Activated T-helper 1 cell treated with Interleukin-2 at 50 U/mL for 16 hours (primary cell): Measurements from ENCODE around the gene TMEM184C.

Experiments
- DNase-seq: peaks from one replicate; pipeline ENCODE4 v3.0.0-alpha.2; 2020; ENCODE audit warnings: low read depth

Gene TMEM184C

DNA sequence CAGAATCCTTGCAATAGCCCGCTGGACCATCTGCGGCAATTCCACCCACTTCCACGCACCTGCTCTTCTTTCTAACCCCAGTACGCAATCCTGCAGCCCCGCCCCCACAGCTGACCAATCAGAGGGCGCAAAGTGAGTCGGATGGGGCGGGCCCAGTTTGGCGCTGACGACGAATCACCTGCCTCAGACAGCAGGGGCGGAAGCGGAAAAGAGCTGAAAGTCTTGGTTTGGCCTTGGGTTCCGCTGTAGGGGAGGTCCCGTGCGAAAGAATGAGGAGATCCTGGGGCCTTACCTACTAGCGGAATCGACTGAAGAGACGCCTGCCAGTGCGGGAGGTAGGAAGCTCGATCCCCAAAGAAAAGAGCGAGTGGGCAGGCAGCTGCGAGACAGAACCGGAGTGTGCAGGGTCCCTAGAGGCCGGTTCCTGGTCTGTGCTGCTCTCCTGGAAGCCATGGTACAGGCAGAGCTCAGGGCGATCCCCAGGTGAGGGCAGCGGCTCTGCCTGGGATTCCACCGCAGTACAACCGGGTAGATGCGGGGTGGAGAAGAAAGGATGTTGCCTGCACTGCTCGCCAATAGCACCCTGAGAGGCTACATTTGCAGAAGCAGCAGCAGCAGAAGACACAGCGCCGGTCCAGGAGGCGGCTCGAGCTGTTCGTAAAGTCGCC lies at the start of gene TMEM184C:
TSS of gene TMEM184C (plus strand) at position 225 of the 668 bp plus-strand sequence. CDS start 560 bp downstream, outside the sequence.
- DNase-seq: peak; percentile 97

DNA sequence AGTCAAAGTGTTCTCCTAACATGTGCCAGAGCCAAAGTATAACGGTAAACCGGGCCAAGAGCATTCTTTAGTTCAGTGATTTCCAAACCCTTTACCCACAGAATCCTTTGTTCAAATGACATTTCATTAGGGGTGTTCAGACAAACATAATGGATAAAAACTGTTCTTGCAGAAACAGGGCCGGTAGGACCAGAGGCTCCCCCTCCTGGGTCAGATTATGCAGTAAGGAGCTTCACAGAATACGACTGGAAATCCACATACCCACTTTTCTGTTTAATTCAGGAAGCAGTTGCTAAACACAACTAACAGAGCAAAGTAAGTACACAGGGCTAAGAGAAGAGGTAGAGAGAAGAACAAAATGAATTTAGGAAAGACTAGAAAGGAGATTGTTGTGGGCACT lies 46.6 kb upstream of the TMEM184C start:
- DNase-seq: no peak

DNA sequence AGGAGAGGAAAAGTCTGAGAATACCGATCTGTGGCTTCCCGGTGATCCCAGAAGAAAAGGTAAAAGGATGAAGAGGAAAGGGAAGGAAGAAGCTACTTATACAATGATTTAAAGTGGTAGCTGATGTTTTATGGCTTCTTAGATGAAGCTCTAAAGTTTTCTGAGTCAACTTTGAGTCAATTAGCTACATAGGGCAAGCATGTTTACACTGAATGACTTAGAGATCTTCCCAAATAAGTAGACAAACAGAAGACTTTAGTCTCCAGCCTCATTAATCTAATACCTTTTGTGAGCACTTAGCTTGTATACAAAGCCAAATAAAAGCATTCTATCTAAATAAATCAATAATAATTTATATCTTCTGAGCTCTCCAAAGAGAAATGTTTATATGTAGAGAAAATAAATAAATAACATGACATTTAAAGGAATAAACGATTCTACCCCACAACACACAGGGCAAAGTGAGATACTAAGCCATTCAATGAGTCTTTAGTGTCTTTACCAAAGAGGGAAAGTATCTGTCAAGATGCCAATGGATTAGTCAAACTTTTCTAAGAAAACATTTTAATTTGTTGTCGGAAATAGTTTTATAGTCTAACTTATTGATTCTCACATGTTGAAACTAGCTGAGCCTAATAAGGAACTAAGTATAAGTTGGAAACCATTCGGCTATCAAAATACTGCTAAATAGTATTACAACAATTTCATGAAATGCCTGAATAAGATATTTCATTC lies 46.0 kb upstream of the TMEM184C start:
- no peak for DNase-seq

DNA sequence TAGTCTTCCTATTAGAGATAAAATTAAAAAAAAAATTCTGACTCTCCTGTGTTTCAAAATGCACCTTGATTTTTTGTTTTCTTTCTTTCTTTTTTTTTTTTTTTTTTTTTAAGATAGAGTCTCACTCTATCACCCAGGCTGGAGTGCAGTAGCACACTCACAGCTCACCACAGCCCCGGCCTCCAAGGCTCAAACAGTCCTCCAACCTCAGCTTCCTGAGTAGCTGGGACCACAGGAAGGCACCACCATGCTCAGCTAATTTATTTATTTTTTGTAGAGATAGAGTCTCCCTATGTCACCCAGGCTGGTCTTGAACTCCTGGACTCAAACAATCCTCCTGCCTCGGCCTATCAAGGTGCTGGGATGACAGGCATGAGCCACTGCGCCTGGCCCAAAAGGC lies 41.1 kb upstream of the TMEM184C start:
- DNase-seq: no peak

DNA sequence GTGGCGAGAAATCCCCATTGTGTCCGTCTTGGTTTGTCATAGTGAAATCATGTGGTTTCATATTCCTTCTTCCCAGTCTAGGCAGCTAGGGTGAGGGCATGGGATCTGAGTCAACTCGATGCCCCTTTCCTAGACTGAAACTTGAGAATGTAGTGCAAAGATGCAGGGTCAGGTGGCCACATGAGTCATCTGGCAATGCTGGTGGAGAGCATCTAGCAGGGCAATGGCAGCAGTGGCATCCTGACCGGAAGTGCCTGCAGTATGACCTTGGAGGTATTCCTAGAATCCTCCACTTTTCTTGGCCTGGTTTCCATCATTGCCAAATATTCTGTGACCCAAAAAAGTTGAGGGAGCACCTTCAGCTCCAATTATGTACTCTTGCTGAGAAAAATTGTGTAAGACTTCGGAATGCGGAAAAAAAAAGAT lies 39.1 kb upstream of the TMEM184C start:
- no peak for DNase-seq

DNA sequence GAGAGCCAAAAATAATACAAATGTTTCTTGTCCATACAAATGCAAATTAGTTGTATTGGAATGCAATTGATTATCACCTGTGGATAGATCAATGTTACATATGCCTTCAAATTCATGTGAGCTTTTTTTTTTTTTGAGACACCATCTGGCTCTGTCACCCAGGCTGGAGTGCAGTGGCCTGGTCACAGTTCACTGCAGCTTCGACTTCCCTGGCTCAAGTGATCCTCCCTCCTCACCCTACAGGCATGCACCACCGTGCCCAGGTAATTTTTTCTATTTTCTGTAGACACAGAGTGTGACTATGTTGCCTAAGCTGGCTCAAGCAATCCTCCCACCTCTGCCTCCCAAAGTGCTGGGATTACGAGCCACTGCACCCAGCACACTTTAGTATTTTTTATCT lies 38.6 kb upstream of the TMEM184C start:
- no peak for DNase-seq

DNA sequence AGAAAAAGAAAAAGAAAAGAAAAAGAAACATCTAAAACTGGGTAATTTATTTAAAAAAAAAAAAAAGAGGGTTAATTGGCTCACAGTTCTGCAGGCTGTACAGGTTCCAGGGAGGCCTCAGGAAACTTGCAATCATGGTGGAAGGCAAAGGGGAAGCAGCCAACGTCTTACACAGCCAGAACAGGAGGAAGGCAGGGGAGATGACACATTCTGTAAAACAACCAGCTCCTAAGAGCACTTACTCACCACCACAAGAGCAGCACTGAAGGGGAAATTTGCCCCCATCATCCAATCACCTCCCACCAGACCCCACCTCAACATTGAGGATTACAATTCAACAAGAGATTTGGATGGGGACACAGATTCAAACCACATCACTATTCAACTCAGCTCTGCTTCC lies 36.8 kb upstream of the TMEM184C start:
- DNase-seq: no peak

DNA sequence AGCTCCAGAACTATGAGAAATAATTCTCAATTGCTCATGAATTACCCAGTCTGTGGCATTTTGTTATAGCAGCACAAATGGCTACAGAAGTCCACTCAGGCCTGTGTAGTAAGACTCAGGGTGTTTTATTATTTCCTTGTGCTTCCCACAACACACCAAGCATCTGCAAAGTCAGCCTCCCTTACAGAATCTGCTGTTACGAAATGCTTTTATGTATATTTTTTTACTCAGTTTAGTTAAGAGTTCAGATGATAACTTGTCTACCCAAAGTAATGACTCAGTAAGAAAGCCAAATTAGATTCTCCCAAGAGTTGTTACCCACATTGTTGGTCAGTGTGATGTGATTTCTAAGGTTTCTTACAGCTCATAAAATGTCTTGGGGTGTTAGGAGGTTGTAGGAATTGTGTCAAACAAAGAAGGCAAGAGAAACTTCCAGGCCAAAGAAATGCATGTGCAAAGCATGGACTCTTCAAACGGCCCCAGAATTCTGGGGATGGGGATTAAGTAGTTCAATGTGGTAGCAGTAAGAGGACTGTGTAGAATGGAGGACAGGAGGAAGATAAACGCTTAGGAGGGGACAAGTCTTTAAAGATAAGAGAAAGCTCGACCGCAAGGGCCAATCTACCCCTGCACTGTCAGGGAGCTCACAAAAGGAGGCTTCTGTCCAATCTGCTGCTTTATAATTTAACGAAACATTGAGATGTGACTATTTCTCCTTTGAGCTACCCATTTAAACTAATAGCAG lies 35.4 kb upstream of the TMEM184C start:
- DNase-seq: no peak

DNA sequence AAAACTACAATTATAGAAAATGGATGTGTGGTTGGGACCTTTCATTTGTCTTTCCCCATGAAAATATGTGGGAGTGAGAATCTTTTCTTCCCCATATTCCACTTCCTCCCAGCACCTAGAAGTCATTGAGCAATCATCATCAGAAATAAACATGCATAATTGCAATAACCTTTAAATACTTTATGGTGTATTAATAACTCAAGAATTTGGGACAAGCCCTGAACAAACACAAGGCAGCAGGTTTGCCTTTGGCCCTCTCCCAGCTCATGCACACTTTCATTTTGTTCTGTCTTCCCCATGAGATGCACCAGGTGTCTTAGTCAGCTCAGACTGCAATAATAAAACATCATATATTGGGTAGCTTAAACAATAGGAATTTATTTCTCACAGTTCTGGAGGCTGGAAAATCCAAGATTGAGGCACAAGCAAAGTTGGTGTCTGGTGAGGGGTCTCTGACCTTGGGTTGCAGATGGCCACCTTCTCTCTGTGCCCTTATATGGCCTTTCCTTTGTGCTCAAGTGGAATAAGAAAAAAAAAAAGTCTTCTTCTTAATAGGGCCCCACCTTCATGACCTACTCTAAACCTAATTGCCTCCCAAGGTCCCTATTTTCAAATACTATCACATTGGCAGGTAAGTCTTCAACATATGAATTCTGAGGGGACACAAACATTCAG lies 34.7 kb upstream of the TMEM184C start:
- no peak for DNase-seq

DNA sequence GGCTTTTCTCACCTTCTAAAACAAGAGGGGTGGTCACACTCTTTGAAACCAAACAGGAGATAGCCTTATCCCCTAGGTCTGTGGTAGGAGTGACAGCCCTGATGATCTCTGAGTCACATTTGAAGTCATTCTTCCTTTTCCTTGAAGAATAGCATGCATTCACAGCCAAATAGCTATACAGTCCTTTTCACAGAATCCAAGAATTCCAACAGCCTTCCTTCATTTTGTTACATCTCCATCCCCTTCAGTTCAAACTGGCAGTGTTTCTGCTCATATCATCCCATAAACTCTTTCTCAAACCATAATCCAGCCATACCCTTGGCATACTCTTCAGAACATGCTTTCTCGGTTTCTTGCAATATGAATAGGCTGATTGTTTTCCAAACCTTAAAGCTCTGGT lies 33.3 kb upstream of the TMEM184C start:
- DNase-seq: no peak

DNA sequence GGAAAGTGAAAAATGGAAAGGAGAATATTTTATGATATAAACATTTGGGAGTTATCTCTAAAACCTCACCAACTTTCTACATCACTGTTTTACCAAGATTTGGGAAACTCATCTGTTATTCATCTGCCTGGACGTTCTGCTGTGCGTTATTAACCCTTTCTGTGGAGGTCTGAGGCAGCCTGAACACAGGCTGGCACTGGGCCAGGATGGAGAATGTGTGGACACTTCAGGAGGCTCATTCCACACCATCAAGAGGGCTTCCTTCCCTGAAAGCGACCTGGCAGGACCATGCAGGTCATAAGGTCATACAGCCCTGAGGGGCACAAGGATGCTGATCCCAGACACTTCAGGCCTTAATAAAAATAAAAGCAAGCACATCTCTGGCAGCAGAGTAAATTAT lies 31.2 kb upstream of the TMEM184C start:
- DNase-seq: no peak

DNA sequence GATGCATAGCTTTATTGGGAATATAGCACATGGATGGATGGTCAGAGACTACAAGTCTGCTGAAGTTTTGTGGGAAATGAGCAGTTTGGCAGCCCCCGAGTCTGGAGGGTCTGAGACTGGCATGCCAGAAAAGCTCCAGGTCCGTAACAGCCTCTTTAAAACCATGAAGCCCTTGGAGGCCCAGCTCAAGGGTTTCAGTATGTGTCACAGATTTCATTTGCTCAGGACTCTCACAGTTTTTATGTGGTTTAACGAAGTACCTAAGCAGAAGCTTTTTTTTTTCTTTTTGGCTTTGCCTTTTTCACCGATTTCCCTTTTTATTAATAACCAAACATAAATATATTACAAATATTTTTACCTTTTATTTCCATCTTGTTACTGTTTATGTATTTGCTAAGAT lies 30.6 kb upstream of the TMEM184C start:
- DNase-seq: no peak

DNA sequence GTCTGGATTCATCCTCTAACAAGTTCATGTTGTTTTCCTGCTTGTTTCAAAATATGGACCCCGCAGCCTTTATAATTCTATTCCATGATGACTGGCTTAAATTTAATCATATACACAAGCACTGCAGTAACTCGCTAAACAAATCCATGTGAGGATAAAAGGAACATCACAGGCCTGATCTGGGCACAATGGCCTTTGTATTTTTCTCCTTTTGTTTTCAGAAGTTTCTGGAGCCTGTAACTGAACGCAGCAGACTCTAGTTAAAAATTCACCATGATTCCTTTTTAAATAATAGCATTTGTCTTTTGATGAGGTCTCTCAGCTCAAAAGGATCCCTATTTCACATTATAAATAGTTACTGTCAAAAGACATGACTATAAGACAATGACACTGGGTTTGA lies 30.2 kb upstream of the TMEM184C start:
- no peak for DNase-seq

DNA sequence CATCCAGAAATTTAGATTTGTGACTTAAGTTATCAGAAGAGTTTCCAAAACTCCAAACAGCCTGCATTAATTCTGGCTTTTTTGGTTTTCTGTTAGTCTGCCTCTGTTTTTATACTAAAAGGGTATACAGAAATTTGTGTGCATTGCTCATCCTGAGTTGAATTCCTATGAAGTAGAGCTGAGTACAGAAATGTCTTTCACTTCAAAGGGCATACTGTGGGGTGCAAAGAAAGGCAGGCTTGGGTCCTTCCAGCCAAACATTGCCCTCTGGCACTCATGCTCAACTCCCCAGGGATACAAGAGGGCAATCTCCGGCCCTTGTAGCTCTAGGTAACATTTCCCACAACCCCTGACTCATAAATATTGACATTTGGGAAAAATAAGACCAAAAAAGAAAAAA lies 27.6 kb upstream of the TMEM184C start:
- no peak for DNase-seq

DNA sequence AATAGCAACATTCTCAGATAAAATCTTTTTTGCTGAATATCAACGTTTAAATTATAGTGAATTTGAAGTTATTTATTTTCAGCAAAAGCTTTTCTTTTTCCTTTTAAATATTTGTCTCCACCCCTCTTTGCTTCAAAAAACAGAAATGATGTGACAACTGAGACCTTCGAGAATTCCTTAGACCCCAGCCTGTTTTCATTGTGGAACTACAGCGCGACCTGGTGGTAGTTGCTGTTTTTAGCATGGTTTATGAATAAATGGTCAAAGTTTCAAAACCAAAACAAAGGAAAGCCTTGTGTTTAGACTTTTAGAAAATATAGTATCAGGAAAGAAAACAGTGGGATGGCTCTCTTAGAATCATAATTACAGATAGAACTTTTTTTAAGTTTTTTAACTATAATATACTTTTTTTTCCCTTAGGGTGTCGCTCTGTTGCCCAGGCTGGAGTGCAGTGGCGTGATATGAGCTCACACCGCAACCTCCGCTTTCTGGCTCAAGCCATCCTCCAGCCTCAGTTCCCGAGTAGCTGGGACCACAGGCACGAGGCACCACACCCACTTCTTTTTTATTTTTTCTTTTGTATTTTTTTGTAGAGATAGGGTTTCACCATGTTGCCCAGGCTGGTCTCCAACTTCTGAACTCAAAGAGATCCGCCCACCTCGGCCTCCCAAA lies 26.8 kb upstream of the TMEM184C start:
- no peak for DNase-seq

DNA sequence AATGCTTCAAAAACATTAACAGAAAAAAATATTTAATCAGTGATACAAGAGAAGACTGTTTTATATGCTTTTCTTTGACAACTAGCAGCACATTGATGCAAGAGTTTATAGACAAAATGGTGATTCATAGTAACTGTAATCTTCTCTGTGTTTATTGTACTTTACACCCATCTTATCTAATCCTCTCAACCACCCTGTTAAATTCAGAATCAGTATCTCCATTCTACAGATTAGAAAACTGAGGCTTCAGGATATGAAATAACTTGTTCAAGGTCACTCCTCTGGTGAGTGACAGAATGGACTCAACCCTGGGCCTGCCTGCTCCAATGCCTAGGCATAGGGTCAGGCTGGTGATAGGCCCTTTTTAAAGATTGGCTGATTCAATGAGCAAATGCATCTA lies 26.1 kb upstream of the TMEM184C start:
- DNase-seq: no peak

DNA sequence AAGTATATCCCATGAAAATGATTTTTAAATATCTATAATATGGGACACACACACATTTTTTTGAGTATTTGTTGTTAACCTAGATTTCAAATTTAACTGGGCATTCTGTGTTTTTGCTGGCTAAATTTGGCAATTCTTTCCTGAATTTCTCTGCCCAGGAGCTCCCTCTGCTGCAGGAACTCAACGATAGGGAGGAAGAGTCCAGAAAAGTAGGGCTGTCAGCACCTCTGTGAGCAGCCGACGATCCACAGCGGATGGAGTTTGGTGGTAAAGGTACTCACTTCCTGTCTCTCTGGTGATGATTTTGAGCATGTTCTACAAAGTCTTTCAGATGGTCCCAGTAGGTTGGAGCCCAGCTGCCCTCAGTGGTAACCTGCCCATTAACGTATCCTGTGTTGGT lies 23.1 kb upstream of the TMEM184C start:
- DNase-seq: no peak

DNA sequence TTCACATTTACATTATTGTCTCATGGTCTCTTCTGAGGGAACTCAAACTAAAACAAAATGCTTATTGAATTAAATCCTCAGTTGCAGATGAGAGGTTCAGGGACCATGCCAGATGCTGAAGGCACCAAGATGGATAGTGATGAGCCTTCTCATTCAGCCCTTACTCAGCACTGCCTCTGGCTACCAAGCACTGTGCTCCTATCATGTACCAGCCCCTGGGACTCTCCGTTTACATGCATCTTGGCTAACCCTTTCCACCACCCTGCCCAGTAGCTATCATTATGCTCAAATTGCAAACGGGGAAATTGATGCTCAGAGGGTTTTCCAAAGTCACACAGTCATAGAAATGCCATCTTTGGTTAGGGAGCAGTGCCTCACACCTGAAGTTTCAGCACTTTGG lies 22.6 kb upstream of the TMEM184C start:
- DNase-seq: no peak

DNA sequence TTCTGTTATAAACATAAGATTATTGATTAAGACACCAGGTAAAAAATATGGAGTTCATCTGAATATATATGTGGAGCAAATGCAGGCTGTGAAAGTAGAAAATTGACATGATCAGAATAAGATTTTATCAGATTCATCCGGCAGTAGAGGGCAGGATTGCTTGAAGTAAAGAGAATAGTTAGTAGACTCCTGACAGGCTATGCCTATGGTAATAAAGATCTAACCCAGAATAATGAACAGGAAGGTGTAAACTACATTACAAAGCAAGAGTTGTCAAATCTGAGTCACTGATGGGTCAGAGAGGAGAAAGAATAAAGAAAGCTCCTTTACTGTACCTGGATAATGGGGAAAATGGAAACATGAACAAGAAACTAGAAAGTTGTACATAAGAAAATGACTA lies 20.8 kb upstream of the TMEM184C start:
- no peak for DNase-seq

DNA sequence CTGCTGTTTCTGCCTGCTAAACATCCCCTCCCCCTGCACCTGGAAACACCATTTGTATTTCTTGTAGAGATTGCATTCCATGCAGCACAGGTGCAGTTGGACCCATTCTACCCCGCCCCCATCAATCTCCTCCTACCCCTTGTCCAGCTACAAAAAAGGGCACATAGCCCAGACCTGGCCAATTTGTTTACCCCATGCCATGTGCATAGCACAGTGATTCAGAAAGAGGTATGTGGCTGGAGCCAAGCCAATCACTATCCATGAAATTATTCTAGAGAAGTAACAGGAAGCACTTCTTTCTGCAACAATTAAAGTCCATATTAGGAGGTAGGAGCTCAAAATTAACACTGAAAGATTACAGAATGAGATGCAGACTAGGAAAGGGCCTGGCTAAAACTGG lies 20.2 kb upstream of the TMEM184C start:
- DNase-seq: no peak

DNA sequence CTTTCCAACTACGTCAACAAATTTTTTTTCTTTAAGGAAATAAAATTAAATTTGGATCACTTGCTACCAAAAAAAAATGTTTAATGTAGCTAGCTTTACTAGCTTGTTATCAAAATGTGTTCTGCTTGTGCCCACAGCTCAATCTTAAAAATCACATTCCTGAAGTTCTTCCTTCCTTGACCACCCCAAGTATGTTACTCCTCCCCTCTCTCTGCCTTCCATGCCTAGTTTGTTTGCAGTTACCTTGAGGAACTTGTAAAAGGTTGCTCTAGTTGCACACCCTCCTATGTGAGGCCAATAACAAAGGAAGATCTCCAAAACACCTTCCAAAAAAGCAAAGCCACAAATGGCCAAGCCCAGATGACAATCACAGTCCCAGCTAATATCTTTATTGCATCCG lies 19.6 kb upstream of the TMEM184C start:
- no peak for DNase-seq

DNA sequence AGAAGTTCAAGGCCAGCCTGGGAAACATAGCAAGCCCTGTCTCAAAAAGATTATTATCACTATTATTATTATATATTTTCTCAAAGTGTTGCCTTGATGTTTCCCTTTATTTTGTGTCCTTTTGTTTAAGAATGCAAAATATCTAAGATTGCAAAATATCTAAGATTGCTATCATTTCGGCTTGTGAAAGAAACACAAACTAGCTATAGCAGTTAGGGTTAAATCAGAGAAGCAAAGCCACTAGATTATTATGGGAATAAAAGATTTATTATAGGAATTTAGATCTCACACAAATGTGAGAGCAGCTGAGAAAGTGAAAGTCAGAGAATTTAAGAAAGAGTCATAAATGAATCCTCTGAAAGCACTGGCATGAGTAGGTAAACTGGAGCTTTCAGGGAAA lies 18.0 kb upstream of the TMEM184C start:
- no peak for DNase-seq
